ENCODE results near the gene DYNC2LI1.

DNA sequence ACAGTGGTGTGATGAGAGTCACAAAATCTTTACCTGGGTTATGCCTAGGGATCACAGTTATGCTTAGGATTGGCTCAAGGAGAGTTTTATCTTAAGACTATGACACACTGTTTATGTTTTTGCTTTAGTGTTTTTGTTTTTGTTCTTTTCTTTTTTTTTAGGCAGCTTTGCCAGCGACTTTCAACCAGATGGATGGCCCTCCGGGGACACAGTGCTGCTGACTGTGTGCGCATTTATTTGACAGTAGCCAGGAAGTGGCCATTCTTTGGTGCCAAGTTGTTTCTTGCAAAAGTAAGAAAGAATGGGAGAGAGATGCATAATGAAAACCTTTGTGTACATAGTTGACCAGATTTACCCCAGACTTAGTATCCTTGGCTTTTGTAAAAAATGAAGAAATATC is 15.1 kb upstream of the DYNC2LI1 start:
- TF ChIP-seq, protein P1, sequence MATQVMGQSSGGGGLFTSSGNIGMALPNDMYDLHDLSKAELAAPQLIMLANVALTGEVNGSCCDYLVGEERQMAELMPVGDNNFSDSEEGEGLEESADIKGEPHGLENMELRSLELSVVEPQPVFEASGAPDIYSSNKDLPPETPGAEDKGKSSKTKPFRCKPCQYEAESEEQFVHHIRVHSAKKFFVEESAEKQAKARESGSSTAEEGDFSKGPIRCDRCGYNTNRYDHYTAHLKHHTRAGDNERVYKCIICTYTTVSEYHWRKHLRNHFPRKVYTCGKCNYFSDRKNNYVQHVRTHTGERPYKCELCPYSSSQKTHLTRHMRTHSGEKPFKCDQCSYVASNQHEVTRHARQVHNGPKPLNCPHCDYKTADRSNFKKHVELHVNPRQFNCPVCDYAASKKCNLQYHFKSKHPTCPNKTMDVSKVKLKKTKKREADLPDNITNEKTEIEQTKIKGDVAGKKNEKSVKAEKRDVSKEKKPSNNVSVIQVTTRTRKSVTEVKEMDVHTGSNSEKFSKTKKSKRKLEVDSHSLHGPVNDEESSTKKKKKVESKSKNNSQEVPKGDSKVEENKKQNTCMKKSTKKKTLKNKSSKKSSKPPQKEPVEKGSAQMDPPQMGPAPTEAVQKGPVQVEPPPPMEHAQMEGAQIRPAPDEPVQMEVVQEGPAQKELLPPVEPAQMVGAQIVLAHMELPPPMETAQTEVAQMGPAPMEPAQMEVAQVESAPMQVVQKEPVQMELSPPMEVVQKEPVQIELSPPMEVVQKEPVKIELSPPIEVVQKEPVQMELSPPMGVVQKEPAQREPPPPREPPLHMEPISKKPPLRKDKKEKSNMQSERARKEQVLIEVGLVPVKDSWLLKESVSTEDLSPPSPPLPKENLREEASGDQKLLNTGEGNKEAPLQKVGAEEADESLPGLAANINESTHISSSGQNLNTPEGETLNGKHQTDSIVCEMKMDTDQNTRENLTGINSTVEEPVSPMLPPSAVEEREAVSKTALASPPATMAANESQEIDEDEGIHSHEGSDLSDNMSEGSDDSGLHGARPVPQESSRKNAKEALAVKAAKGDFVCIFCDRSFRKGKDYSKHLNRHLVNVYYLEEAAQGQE (IDR thresholded peaks at IDR 0.05; ENCODE audit: low read depth), result no peak
- TF ChIP-seq EP300 (IDR thresholded peaks at IDR 0.05; ENCODE audit: borderline replicate concordance) (no peak), RAD21 (IDR thresholded peaks at IDR 0.05; ENCODE audit: low read depth) (no peak), CEBPB (IDR thresholded peaks at IDR 0.05) (no peak), TAF1 (IDR thresholded peaks at IDR 0.05; ENCODE audit: low read depth) (no peak), YY1 (IDR thresholded peaks at IDR 0.05; ENCODE audit: low read depth) (no peak), TEAD4 (IDR thresholded peaks at IDR 0.05) (no peak), EGR1 (IDR thresholded peaks at IDR 0.05) (no peak), TCF12 (IDR thresholded peaks at IDR 0.05; ENCODE audit: low read depth) (no peak)
- TF ChIP-seq, protein P2, sequence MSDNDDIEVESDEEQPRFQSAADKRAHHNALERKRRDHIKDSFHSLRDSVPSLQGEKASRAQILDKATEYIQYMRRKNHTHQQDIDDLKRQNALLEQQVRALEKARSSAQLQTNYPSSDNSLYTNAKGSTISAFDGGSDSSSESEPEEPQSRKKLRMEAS (IDR thresholded peaks at IDR 0.05), result no peak
- TF ChIP-seq, protein P3, sequence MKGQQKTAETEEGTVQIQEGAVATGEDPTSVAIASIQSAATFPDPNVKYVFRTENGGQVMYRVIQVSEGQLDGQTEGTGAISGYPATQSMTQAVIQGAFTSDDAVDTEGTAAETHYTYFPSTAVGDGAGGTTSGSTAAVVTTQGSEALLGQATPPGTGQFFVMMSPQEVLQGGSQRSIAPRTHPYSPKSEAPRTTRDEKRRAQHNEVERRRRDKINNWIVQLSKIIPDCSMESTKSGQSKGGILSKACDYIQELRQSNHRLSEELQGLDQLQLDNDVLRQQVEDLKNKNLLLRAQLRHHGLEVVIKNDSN (IDR thresholded peaks at IDR 0.05), result no peak
